Gastroesophageal sphincter (tissue), 4 donors: ENCODE results near the gene ZDHHC13. TPM values are rescaled to one million over a fixed set of nuclear protein-coding genes. Genes with fewer than 3 reads are reported as not detected.

Experiments used
- ATAC-seq: fragments of 150-250 bp; one replicate; pipeline ENCODE4 v1.9.1; 2016; ENCODE audit warnings: mild to moderate bottlenecking, moderate library complexity
- H3K27ac ChIP-seq, 4 donors: fragments of 200-600 bp; sonication (generic) in 3 of 4; 1 replicate in 3 of 4; 2 replicates in 1 of 4; pipeline ENCODE4 v1.5.1; 2016 to 2019
- H3K27me3 ChIP-seq: fragments of 200-600 bp; sonication (generic); one replicate; pipeline ENCODE4 v1.5.1; 2019
- H3K36me3 ChIP-seq, 2 donors: fragments of 200-600 bp; sonication (generic); one replicate each; pipeline ENCODE4 v1.5.1; 2019; ENCODE audit warnings: control low read depth in 1 of 2
- H3K4me1 ChIP-seq, 3 donors: fragments of 200-600 bp; sonication (generic); 1 replicate in 2 of 3; 2 replicates in 1 of 3; pipeline ENCODE4 v1.5.1; 2016 to 2019; ENCODE audit warnings: control low read depth in 2 of 3
- H3K4me3 ChIP-seq, 2 donors: fragments of 200-600 bp; sonication (generic); one replicate each; pipeline ENCODE4 v1.5.1; 2019; ENCODE audit warnings: mild to moderate bottlenecking in 1 of 2, moderate library complexity in 1 of 2
- H3K9me3 ChIP-seq, 3 donors: fragments of 200-600 bp; sonication (generic); one replicate each; pipeline ENCODE4 v1.5.1; 2017 to 2019; ENCODE audit warnings: control low read depth in 2 of 3
- EP300 ChIP-seq: sonication (generic); formaldehyde crosslinking; IDR thresholded peaks from one replicate; pipeline ENCODE4 v1.6.1; 2017; ENCODE audit warnings: antibody characterized with exemption, mild to moderate bottlenecking
- POLR2A ChIP-seq, 2 donors: fragments of 450-650 bp; IDR thresholded peaks; one replicate each; pipeline ENCODE4 v1.6.1; 2017; ENCODE audit warnings: antibody characterized with exemption in 2 of 2, mild to moderate bottlenecking in 2 of 2, moderate library complexity in 1 of 2
- POLR2AphosphoS5 ChIP-seq: sonication (generic); formaldehyde crosslinking; IDR thresholded peaks from one replicate; pipeline ENCODE4 v1.6.1; 2017; ENCODE audit warnings: antibody characterized with exemption
- WGBS, 2 donors: methylation state at CpG; one replicate each; pipeline ENCODE4 v1.1.5; 2018; ENCODE audit warnings: low coverage in 1 of 2; 5-methylcytosine and 5-hydroxymethylcytosine counted together
- total RNA-seq, 4 donors: library from RNA; depleted of rRNA; stranded (reverse); fragments of >200 nt; gene quantifications; one replicate each; pipeline ENCODE4 v1.1.0, GENCODE V29; 2016
- TF ChIP-seq, protein P1 (sequence below), 4 experiments: fragments of 200-600 bp in 2 of 4; fragments of 450-650 bp in 2 of 4; sonication (generic) in 1 of 4; IDR thresholded peaks; one replicate each; pipeline ENCODE4 v1.5.1; 2017 to 2019; ENCODE audit warnings: antibody characterized with exemption in 4 of 4, mild to moderate bottlenecking in 2 of 4, moderate library complexity in 2 of 4

The ZDHHC13 gene
- total RNA-seq, 4 donors from 2014 or later: 4.8 to 16.9 (median 6.6) TPM

DNA sequence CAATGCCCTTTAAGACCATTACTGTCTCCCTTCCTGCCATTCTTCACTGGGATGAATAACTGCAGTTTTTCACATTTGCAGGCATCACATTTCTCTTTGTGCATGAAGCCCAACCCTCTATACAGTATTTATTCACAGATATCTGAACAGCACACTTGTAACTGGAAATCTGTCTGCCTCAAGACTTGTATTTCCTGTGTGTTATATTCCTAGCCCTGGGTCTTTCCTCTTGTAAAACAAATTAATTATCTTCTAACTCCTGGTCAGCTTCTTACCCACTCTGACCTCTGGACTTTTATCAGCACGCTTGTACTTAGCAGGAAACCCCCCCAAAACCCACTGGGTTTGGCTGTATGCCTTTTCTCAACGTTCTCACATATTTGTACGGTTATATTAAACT is 82.8 kb downstream of the ZDHHC13 start:
- ATAC-seq: no peak
- H3K4me3 ChIP-seq: no peak overlapping the region
- H3K27me3 ChIP-seq: no peaks in the 10 kb centered on the region
- WGBS, 2 donors: 7% methylated on average over 3 of the region's 3 CpGs
- H3K9me3 ChIP-seq: no peaks in the 10 kb centered on the region
- no peaks in the 10 kb centered on the region for H3K36me3 ChIP-seq
- H3K4me1 ChIP-seq: no peaks in the 10 kb centered on the region
- TF ChIP-seq POLR2AphosphoS5: no peak
- TF ChIP-seq EP300: no peak
- no peak for TF ChIP-seq POLR2A (IDR thresholded peaks at IDR 0.05)
- TF ChIP-seq, protein P1, sequence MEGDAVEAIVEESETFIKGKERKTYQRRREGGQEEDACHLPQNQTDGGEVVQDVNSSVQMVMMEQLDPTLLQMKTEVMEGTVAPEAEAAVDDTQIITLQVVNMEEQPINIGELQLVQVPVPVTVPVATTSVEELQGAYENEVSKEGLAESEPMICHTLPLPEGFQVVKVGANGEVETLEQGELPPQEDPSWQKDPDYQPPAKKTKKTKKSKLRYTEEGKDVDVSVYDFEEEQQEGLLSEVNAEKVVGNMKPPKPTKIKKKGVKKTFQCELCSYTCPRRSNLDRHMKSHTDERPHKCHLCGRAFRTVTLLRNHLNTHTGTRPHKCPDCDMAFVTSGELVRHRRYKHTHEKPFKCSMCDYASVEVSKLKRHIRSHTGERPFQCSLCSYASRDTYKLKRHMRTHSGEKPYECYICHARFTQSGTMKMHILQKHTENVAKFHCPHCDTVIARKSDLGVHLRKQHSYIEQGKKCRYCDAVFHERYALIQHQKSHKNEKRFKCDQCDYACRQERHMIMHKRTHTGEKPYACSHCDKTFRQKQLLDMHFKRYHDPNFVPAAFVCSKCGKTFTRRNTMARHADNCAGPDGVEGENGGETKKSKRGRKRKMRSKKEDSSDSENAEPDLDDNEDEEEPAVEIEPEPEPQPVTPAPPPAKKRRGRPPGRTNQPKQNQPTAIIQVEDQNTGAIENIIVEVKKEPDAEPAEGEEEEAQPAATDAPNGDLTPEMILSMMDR (IDR thresholded peaks at IDR 0.05): no peak
- H3K27ac ChIP-seq: no peak overlapping the region

DNA sequence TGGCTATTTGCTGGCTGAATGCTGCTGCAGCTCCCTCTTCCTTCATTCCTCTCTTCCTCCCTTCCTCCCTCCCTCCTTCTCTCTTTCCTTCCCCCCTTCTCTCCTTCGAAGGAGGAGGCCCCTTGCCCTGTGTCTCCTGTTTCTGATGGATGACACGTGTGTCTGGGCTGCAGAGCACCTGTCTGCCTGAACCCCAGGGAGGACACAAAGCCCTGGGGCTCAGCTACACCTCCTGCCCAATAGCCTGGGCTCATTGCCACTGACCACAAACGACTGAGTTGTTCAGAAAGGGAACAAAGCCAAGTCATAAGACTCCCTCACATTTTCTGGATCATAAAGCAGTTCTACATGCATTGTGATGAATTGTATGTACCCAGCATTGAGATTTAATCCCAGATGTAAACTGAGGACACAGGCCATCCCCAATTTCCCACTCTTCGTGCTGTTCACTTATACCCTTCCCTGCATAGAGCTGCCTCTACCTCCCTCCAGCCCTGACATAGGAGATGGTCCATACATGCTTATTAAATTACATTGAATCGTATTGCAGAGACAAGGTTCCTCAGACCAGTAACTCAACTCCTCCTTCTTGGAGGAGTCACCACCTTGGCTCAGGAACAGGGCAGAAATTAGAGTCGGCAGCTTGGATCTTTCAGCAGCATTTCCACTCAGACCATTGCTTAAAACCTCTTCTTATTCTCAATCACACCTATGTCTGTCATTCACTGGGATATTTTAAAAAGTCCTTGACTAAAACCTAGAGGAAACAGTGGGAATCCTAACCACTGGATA is 83.6 kb downstream of the ZDHHC13 start:
- H3K4me1 ChIP-seq: no peaks in the 10 kb centered on the region

GRCh38 chr11:19201737-19202605 is 85.0 kb downstream of the ZDHHC13 start, which contains the start of gene CSRP3:
CSRP3 (minus strand) TSS chr11:19201983; CDS start chr11:19192448, 9,535 bp downstream.
- Histone ChIP-seq H3K27me3 (no peaks in the 10 kb centered on the region), H3K36me3 (no peaks in the 10 kb centered on the region), H3K9me3 (no peaks in the 10 kb centered on the region), H3K4me3 (no peak within 1 kb of the TSS), H3K4me1 (no peaks in the 10 kb centered on the region), H3K27ac (no peak within 1 kb of the TSS)
- TF ChIP-seq POLR2A (IDR thresholded peaks at IDR 0.05): no peak
- TF ChIP-seq, protein P1 (IDR thresholded peaks at IDR 0.05): no peak
- no peak for TF ChIP-seq EP300
- TF ChIP-seq POLR2AphosphoS5: no peak
- ATAC-seq: no peak
- WGBS, 2 donors: 54 to 82% methylated on average over 3 to 4 of the region's 7 CpGs

More for the DNA sequence above, 83.6 kb downstream of the ZDHHC13 start:
- ATAC-seq: no peak
- Histone ChIP-seq H3K9me3 (no peaks in the 10 kb centered on the region), H3K36me3 (no peaks in the 10 kb centered on the region), H3K27me3 (no peaks in the 10 kb centered on the region), H3K4me3 (no peak overlapping the region), H3K27ac (no peak overlapping the region)
- TF ChIP-seq, protein P1 (IDR thresholded peaks at IDR 0.05): no peak
- TF ChIP-seq POLR2A (IDR thresholded peaks at IDR 0.05) (no peak), EP300 (no peak), POLR2AphosphoS5 (no peak)
- WGBS, 2 donors: 24 to 31% methylated on average over 3 to 6 of the region's 6 CpGs

DNA sequence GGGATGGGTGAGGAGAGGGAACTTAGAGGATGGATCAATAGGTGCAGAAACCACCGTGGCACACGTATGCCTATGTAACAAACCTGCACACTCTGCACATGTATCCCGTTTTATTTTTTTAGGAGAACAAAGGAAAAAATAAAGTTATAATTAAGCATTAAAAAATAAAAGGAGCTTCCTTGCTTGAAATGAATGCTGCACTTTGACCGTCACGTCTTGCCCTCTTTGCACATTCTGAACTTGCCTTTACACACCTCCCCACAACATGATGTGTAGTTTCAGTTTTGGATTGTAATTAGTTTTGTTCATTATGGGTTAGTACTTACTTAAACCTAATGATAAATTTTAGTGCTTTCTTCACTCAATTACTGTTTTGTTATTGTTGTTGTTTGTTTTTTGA is 87.9 kb downstream of the ZDHHC13 start:
- Histone ChIP-seq H3K4me3 (no peak overlapping the region), H3K36me3 (no peaks in the 10 kb centered on the region), H3K4me1 (no peaks in the 10 kb centered on the region), H3K9me3 (no peaks in the 10 kb centered on the region), H3K27ac (no peak overlapping the region), H3K27me3 (no peaks in the 10 kb centered on the region)
- 87 to 93% methylated on average over 5 of the region's 5 CpGs for WGBS, 2 donors
- no peak for ATAC-seq
- TF ChIP-seq POLR2AphosphoS5: no peak

DNA sequence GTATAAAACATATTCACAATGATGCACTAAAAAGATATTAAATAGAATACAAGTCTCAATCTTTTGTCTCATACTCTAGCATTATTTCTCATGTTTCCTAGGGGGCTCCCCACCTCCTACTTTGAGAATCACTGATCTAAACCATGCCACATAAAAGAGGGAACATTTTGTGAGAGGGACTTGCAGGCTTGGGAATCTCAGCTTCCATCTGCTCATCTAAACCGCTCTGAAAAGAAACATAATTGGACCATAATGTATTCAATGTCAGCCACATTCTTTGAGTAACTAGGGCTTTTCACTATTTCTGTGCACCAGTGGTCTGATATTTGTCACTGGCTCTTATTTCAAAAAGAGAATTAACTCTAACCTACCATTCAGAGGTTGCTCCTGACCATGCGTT is 91.2 kb downstream of the ZDHHC13 start:
- H3K27me3 ChIP-seq: no peaks in the 10 kb centered on the region
- no peaks in the 10 kb centered on the region for H3K9me3 ChIP-seq
- TF ChIP-seq EP300 (no peak), POLR2AphosphoS5 (no peak), POLR2A (IDR thresholded peaks at IDR 0.05) (no peak)
- TF ChIP-seq, protein P1 (IDR thresholded peaks at IDR 0.05): no peak
- no peaks in the 10 kb centered on the region for H3K4me1 ChIP-seq
- H3K27ac ChIP-seq: no peak overlapping the region
- WGBS, 2 donors: 25 to 73% methylated on average over 1 to 2 of the region's 2 CpGs
- no peak overlapping the region for H3K4me3 ChIP-seq
- no peaks in the 10 kb centered on the region for H3K36me3 ChIP-seq
- no peak for ATAC-seq
